Tibial nerve (tissue), 4 donors: ENCODE results near the gene TMTC1. TPM values are rescaled to one million over a fixed set of nuclear protein-coding genes. Genes with fewer than 3 reads are reported as not detected.

ENCODE experiments used
- DNase-seq, 2 donors: peaks; one replicate each; pipeline ENCODE4 v3.0.0-alpha.2; 2019; ENCODE audit warnings: low spot score in 2 of 2
- H3K27ac ChIP-seq, 4 donors: fragments of 200-600 bp; sonication (generic) in 3 of 4; one replicate each; pipeline ENCODE4 v1.5.1; 2017 to 2019; ENCODE audit warnings: mild to moderate bottlenecking in 1 of 4
- H3K27me3 ChIP-seq, 2 donors: fragments of 200-600 bp; sonication (generic) in 1 of 2; one replicate each; pipeline versions ENCODE4 v1.5.1 to v1.6.0; 2017 to 2019
- H3K36me3 ChIP-seq, 3 donors: fragments of 200-600 bp; sonication (generic); one replicate each; pipeline ENCODE4 v1.5.1; 2018 to 2019
- H3K4me1 ChIP-seq, 4 donors: fragments of 200-600 bp; sonication (generic) in 3 of 4; one replicate each; pipeline ENCODE4 v1.5.1; 2017 to 2019
- H3K4me3 ChIP-seq, 4 donors: fragments of 200-600 bp; sonication (generic) in 3 of 4; one replicate each; pipeline ENCODE4 v1.5.1; 2017 to 2019; ENCODE audit warnings: mild to moderate bottlenecking in 1 of 4, moderate library complexity in 1 of 4
- H3K9me3 ChIP-seq, 4 donors: fragments of 200-600 bp; sonication (generic) in 3 of 4; one replicate each; pipeline ENCODE4 v1.5.1; 2017 to 2019
- CTCF ChIP-seq, 5 experiments: fragments of 200-600 bp in 3 of 5; fragments of 450-650 bp in 2 of 5; sonication (generic) in 3 of 5; IDR thresholded peaks; one replicate each; pipeline ENCODE4 v1.5.1; 2016 to 2019; ENCODE audit warnings: antibody characterized with exemption in 5 of 5, mild to moderate bottlenecking in 3 of 5, moderate library complexity in 2 of 5
- EP300 ChIP-seq, 2 donors: sonication (generic); formaldehyde crosslinking; IDR thresholded peaks; one replicate each; pipeline ENCODE4 v1.6.1; 2017; ENCODE audit warnings: antibody characterized with exemption in 2 of 2, mild to moderate bottlenecking in 1 of 2
- POLR2A ChIP-seq, 2 donors: fragments of 450-650 bp; IDR thresholded peaks; one replicate each; pipeline ENCODE4 v1.6.1; 2017; ENCODE audit warnings: antibody characterized with exemption in 2 of 2, mild to moderate bottlenecking in 2 of 2, moderate library complexity in 2 of 2
- WGBS, 2 donors: methylation state at CpG; one replicate each; pipeline ENCODE4 v1.1.5; 2018; 5-methylcytosine and 5-hydroxymethylcytosine counted together
- total RNA-seq, 4 donors: library from RNA; depleted of rRNA; stranded (reverse); fragments of >200 nt; gene quantifications; one replicate each; pipeline ENCODE4 v1.1.0, GENCODE V29; 2016

The TMTC1 gene
- total RNA-seq, 4 donors from 2014 or later: 111 to 207 (median 144) TPM

- Histone ChIP-seq H3K4me1 (peaks cover 0 to 25% (median 2%) of the 10 kb centered on the region in 4 donors), H3K4me3 (no peak overlapping the region), H3K9me3 (no peaks in the 10 kb centered on the region), H3K27me3 (no peaks in the 10 kb centered on the region), H3K36me3 (peaks cover 0 to 5% (median 0%) of the 10 kb centered on the region in 3 donors), H3K27ac (no peak overlapping the region)
- WGBS, 2 donors: 34 to 40% methylated on average over 3 of the region's 3 CpGs
- no peak for DNase-seq
- TF ChIP-seq CTCF (IDR thresholded peaks at IDR 0.05) (no peak), EP300 (IDR thresholded peaks at IDR 0.05) (peak in 1 of 2 donors; percentile 17), POLR2A (IDR thresholded peaks at IDR 0.05) (no peak)
Measured at GRCh38 chr12:29611906-29612305, 171.8 kb downstream of the TMTC1 start.

GRCh38 chr12:29610473-29611170 lies 173.1 kb downstream of the TMTC1 start:
- H3K36me3 ChIP-seq: peaks cover 0 to 5% (median 0%) of the 10 kb centered on the region in 3 donors
- no peak for TF ChIP-seq CTCF (IDR thresholded peaks at IDR 0.05)
- TF ChIP-seq EP300 (IDR thresholded peaks at IDR 0.05): no peak
- TF ChIP-seq POLR2A (IDR thresholded peaks at IDR 0.05): no peak
- DNase-seq: no peak
- H3K4me3 ChIP-seq: no peak overlapping the region
- WGBS, 2 donors: 63 to 65% methylated on average over 7 of the region's 7 CpGs
- H3K4me1 ChIP-seq: peaks cover 0 to 25% (median 2%) of the 10 kb centered on the region in 4 donors
- H3K27me3 ChIP-seq: no peaks in the 10 kb centered on the region
- peak overlapping the region in 2 of 4 donors; percentile 1 to 36 for H3K27ac ChIP-seq
- no peaks in the 10 kb centered on the region for H3K9me3 ChIP-seq

- WGBS, 2 donors: 81 to 84% methylated on average over 11 to 12 of the region's 12 CpGs
- TF ChIP-seq POLR2A (IDR thresholded peaks at IDR 0.05): no peak
- TF ChIP-seq EP300 (IDR thresholded peaks at IDR 0.05): no peak
- TF ChIP-seq CTCF (IDR thresholded peaks at IDR 0.05): no peak
- Histone ChIP-seq H3K4me3 (no peak overlapping the region), H3K4me1 (peaks cover 0 to 25% (median 2%) of the 10 kb centered on the region in 4 donors), H3K27ac (no peak overlapping the region), H3K36me3 (peaks cover 0 to 5% (median 0%) of the 10 kb centered on the region in 3 donors), H3K27me3 (no peaks in the 10 kb centered on the region), H3K9me3 (no peaks in the 10 kb centered on the region)
- DNase-seq: no peak
Measured at GRCh38 chr12:29609431-29610215, 174.1 kb downstream of the TMTC1 start.

- H3K9me3 ChIP-seq: no peaks in the 10 kb centered on the region
- DNase-seq: no peak
- peaks cover 0 to 5% (median 0%) of the 10 kb centered on the region in 3 donors for H3K36me3 ChIP-seq
- H3K27me3 ChIP-seq: no peaks in the 10 kb centered on the region
- H3K4me3 ChIP-seq: no peak overlapping the region
- H3K27ac ChIP-seq: no peak overlapping the region
- 72 to 76% methylated on average over 7 of the region's 7 CpGs for WGBS, 2 donors
- TF ChIP-seq POLR2A (IDR thresholded peaks at IDR 0.05) (no peak), CTCF (IDR thresholded peaks at IDR 0.05) (no peak), EP300 (IDR thresholded peaks at IDR 0.05) (no peak)
- H3K4me1 ChIP-seq: peaks cover 0 to 25% (median 2%) of the 10 kb centered on the region in 4 donors
Measured at GRCh38 chr12:29608581-29608980, 175.2 kb downstream of the TMTC1 start.

- Histone ChIP-seq H3K4me3 (no peak overlapping the region), H3K9me3 (no peaks in the 10 kb centered on the region), H3K36me3 (no peaks in the 10 kb centered on the region), H3K27me3 (no peaks in the 10 kb centered on the region), H3K4me1 (peaks cover 0 to 5% (median 0%) of the 10 kb centered on the region in 4 donors), H3K27ac (no peak overlapping the region)
- TF ChIP-seq POLR2A (IDR thresholded peaks at IDR 0.05): no peak
- TF ChIP-seq CTCF (IDR thresholded peaks at IDR 0.05): no peak
- no peak for TF ChIP-seq EP300 (IDR thresholded peaks at IDR 0.05)
- DNase-seq: peak in 1 of 2 donors; percentile 63
- WGBS, 2 donors: 34 to 43% methylated on average over 3 of the region's 3 CpGs
Measured at GRCh38 chr12:29599381-29599780, 184.4 kb downstream of the TMTC1 start.
